Gastroesophageal sphincter (tissue), 4 donors: Measurements from ENCODE around the gene FAM171A2. TPM values are rescaled to one million over a fixed set of nuclear protein-coding genes. Genes with fewer than 3 reads are reported as not detected.
"Not testable (repeated sequence)": the region's sequence is repeated elsewhere in the genome, so short reads cannot be mapped to it uniquely, and the experiment has no call there.

Experiments
- ATAC-seq: fragments of 150-250 bp; one replicate; pipeline ENCODE4 v1.9.1; 2016; ENCODE audit warnings: mild to moderate bottlenecking, moderate library complexity
- H3K27ac ChIP-seq, 4 donors: fragments of 200-600 bp; sonication (generic) in 3 of 4; 1 replicate in 3 of 4; 2 replicates in 1 of 4; pipeline ENCODE4 v1.5.1; 2016 to 2019
- H3K27me3 ChIP-seq: fragments of 200-600 bp; sonication (generic); one replicate; pipeline ENCODE4 v1.5.1; 2019
- H3K36me3 ChIP-seq, 2 donors: fragments of 200-600 bp; sonication (generic); one replicate each; pipeline ENCODE4 v1.5.1; 2019; ENCODE audit warnings: control low read depth in 1 of 2
- H3K4me1 ChIP-seq, 3 donors: fragments of 200-600 bp; sonication (generic); 1 replicate in 2 of 3; 2 replicates in 1 of 3; pipeline ENCODE4 v1.5.1; 2016 to 2019; ENCODE audit warnings: control low read depth in 2 of 3
- H3K4me3 ChIP-seq, 2 donors: fragments of 200-600 bp; sonication (generic); one replicate each; pipeline ENCODE4 v1.5.1; 2019; ENCODE audit warnings: mild to moderate bottlenecking in 1 of 2, moderate library complexity in 1 of 2
- H3K9me3 ChIP-seq, 3 donors: fragments of 200-600 bp; sonication (generic); one replicate each; pipeline ENCODE4 v1.5.1; 2017 to 2019; ENCODE audit warnings: control low read depth in 2 of 3
- EP300 ChIP-seq: sonication (generic); formaldehyde crosslinking; IDR thresholded peaks from one replicate; pipeline ENCODE4 v1.6.1; 2017; ENCODE audit warnings: antibody characterized with exemption, mild to moderate bottlenecking
- POLR2A ChIP-seq, 2 donors: fragments of 450-650 bp; IDR thresholded peaks; one replicate each; pipeline ENCODE4 v1.6.1; 2017; ENCODE audit warnings: antibody characterized with exemption in 2 of 2, mild to moderate bottlenecking in 2 of 2, moderate library complexity in 1 of 2
- POLR2AphosphoS5 ChIP-seq: sonication (generic); formaldehyde crosslinking; IDR thresholded peaks from one replicate; pipeline ENCODE4 v1.6.1; 2017; ENCODE audit warnings: antibody characterized with exemption
- WGBS, 2 donors: methylation state at CpG; one replicate each; pipeline ENCODE4 v1.1.5; 2018; ENCODE audit warnings: low coverage in 1 of 2; 5-methylcytosine and 5-hydroxymethylcytosine counted together
- total RNA-seq, 4 donors: library from RNA; depleted of rRNA; stranded (reverse); fragments of >200 nt; gene quantifications; one replicate each; pipeline ENCODE4 v1.1.0, GENCODE V29; 2016
- TF ChIP-seq, protein P1 (sequence below), 4 experiments: fragments of 200-600 bp in 2 of 4; fragments of 450-650 bp in 2 of 4; sonication (generic) in 1 of 4; IDR thresholded peaks; one replicate each; pipeline ENCODE4 v1.5.1; 2017 to 2019; ENCODE audit warnings: antibody characterized with exemption in 4 of 4, mild to moderate bottlenecking in 2 of 4, moderate library complexity in 2 of 4

FAM171A2 gene
- total RNA-seq, 4 donors from 2014 or later = 0.50 to 3.0 (median 2.3) TPM; not detected in 1

- no peak overlapping the region for H3K27ac ChIP-seq
- H3K9me3 ChIP-seq = no peaks in the 10 kb centered on the region
- no peak for ATAC-seq
- 33% methylated on average over 1 of the region's 5 CpGs; no CpG with 5 or more reads in 1 of the 2 donors for WGBS, 2 donors
- H3K4me3 ChIP-seq = no peak overlapping the region
- peaks cover 14% of the 10 kb centered on the region for H3K27me3 ChIP-seq
- H3K36me3 ChIP-seq = no peaks in the 10 kb centered on the region
- TF ChIP-seq EP300 (no peak), POLR2A (IDR thresholded peaks at IDR 0.05) (no peak), POLR2AphosphoS5 (no peak)
- TF ChIP-seq, protein P1, sequence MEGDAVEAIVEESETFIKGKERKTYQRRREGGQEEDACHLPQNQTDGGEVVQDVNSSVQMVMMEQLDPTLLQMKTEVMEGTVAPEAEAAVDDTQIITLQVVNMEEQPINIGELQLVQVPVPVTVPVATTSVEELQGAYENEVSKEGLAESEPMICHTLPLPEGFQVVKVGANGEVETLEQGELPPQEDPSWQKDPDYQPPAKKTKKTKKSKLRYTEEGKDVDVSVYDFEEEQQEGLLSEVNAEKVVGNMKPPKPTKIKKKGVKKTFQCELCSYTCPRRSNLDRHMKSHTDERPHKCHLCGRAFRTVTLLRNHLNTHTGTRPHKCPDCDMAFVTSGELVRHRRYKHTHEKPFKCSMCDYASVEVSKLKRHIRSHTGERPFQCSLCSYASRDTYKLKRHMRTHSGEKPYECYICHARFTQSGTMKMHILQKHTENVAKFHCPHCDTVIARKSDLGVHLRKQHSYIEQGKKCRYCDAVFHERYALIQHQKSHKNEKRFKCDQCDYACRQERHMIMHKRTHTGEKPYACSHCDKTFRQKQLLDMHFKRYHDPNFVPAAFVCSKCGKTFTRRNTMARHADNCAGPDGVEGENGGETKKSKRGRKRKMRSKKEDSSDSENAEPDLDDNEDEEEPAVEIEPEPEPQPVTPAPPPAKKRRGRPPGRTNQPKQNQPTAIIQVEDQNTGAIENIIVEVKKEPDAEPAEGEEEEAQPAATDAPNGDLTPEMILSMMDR (IDR thresholded peaks at IDR 0.05) = no peak
- peaks cover 0 to 8% (median 2%) of the 10 kb centered on the region in 3 donors for H3K4me1 ChIP-seq
Measured at GRCh38 chr17:44335968-44336367, 27.7 kb downstream of the FAM171A2 start.

- Histone ChIP-seq H3K27ac (no peak overlapping the region), H3K4me1 (peaks cover 0 to 10% (median 3%) of the 10 kb centered on the region in 3 donors), H3K27me3 (peaks cover 14% of the 10 kb centered on the region), H3K36me3 (no peaks in the 10 kb centered on the region), H3K9me3 (no peaks in the 10 kb centered on the region), H3K4me3 (no peak overlapping the region)
- ATAC-seq = no peak
- no peak for TF ChIP-seq EP300
- WGBS, 2 donors = 62 to 82% methylated on average over 1 to 3 of the region's 3 CpGs
Measured at GRCh38 chr17:44335564-44335963, 28.1 kb downstream of the FAM171A2 start.

GRCh38 chr17:44334727-44335126 is 28.9 kb downstream of the FAM171A2 start:
- Histone ChIP-seq H3K27ac (no peak overlapping the region), H3K27me3 (peaks cover 14% of the 10 kb centered on the region), H3K4me3 (no peak overlapping the region), H3K36me3 (no peaks in the 10 kb centered on the region), H3K4me1 (peaks cover 0 to 10% (median 3%) of the 10 kb centered on the region in 3 donors), H3K9me3 (no peaks in the 10 kb centered on the region)
- TF ChIP-seq POLR2A (IDR thresholded peaks at IDR 0.05) = no peak
- ATAC-seq = no peak
- 14 to 36% methylated on average over 1 to 3 of the region's 3 CpGs for WGBS, 2 donors

- no peaks in the 10 kb centered on the region for H3K36me3 ChIP-seq
- no peak overlapping the region for H3K27ac ChIP-seq
- H3K4me3 ChIP-seq = no peak overlapping the region
- WGBS, 2 donors = 67 to 70% methylated on average over 1 to 2 of the region's 2 CpGs
- H3K27me3 ChIP-seq = peaks cover 14% of the 10 kb centered on the region
- no peak for ATAC-seq
- H3K4me1 ChIP-seq = peaks cover 0 to 10% (median 3%) of the 10 kb centered on the region in 3 donors
- H3K9me3 ChIP-seq = no peaks in the 10 kb centered on the region
- TF ChIP-seq, protein P1 (IDR thresholded peaks at IDR 0.05) = no peak
- TF ChIP-seq EP300 (no peak), POLR2AphosphoS5 (no peak)
Measured at GRCh38 chr17:44334315-44334714, 29.3 kb downstream of the FAM171A2 start.

- TF ChIP-seq POLR2A (IDR thresholded peaks at IDR 0.05) = no peak
- ATAC-seq = no peak
- H3K27me3 ChIP-seq = peaks cover 14% of the 10 kb centered on the region
- peaks cover 0 to 10% (median 3%) of the 10 kb centered on the region in 3 donors for H3K4me1 ChIP-seq
- H3K4me3 ChIP-seq = no peak overlapping the region
- no peaks in the 10 kb centered on the region for H3K9me3 ChIP-seq
- H3K27ac ChIP-seq = no peak overlapping the region
- no peaks in the 10 kb centered on the region for H3K36me3 ChIP-seq
- 58 to 67% methylated on average over 3 to 5 of the region's 5 CpGs for WGBS, 2 donors
Measured at GRCh38 chr17:44333371-44333770, 30.3 kb downstream of the FAM171A2 start.

DNA sequence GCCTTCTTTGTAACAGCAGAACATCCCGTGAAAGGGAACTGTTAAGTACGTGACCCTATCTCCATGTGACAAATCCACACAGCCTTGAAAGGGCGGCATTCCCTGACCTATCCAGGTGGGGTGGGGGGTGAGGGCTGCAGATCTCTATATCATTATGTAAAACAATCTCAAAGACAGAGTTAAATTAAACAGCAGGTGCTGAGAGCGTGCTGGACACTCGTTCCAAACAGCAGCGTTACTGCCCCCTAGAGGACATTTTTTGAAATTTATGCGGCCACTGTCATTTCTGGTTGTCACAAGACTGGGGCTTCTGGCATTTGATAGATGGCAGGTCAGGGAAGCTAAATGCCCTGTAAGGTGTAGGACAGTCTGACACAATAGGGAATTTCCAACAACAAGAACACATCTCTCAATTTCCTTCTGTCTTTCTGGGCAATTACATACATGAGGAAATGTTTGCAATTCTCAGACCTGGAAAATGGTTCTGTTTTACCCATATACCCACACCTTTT is 32.3 kb downstream of the FAM171A2 start:
- Histone ChIP-seq H3K4me1 (peaks cover 0 to 19% (median 3%) of the 10 kb centered on the region in 3 donors), H3K9me3 (no peaks in the 10 kb centered on the region), H3K27me3 (peaks cover 1% of the 10 kb centered on the region), H3K27ac (no peak overlapping the region), H3K4me3 (no peak overlapping the region), H3K36me3 (no peaks in the 10 kb centered on the region)
- TF ChIP-seq, protein P1 (IDR thresholded peaks at IDR 0.05) = peak in 3 of 4 experiments; percentile 70 to 88 (median 75)
- no peak for TF ChIP-seq POLR2AphosphoS5
- no peak for ATAC-seq
- 0% methylated on average over 5 to 6 of the region's 7 CpGs for WGBS, 2 donors

DNA sequence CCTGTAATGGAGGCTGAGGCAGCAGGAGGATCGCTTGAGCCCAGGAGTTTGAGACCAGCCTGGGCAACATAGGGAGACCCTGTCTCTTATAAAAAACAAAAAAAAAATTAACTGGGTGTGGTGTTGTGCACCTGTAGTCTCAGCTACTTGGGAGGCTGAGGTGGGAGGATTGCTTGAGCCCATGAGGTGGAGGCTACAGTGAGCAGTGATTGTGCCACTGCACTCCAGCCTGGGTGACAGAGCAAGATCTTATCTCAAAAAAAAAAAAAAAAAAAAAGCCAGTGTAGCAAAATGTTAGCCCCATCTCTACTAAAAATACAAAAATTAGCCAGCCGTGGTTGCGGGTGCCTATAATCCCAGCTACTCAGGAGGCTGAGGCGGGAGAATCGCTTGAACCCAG is 33.4 kb downstream of the FAM171A2 start:
- WGBS, 2 donors = 100% methylated on average over 1 of the region's 5 CpGs; no CpG with 5 or more reads in 1 of the 2 donors
- H3K27me3 ChIP-seq, ATAC-seq, H3K27ac ChIP-seq, H3K4me3 ChIP-seq, H3K36me3 ChIP-seq, H3K9me3 ChIP-seq: not testable (repeated sequence)
- peaks cover 0 to 30% (median 3%) of the 10 kb centered on the region in 3 donors for H3K4me1 ChIP-seq

DNA sequence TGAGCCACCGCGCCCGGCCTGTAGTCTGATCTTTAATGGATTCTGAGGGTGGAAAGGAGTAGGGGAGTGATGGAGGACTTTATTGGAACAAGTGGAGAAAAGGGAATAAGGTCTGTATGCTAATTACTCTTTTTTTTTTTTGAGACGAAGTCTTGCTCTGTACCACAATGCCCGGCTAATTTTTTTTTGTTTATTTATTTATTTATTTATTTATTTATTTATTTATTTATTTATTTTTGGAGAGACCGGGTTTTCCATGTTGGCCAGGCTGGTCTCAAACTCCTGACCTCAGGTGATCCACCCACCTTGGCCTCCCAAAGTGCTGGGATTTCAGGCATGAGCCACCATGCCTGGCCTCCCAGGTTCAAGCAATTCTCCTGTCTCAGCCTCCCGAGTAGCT is 34.1 kb downstream of the FAM171A2 start:
- peaks cover 0 to 34% (median 3%) of the 10 kb centered on the region in 3 donors for H3K4me1 ChIP-seq
- 61 to 65% methylated on average over 2 of the region's 7 CpGs for WGBS, 2 donors
- H3K27me3 ChIP-seq, H3K36me3 ChIP-seq, ATAC-seq, H3K9me3 ChIP-seq, H3K27ac ChIP-seq, H3K4me3 ChIP-seq: not testable (repeated sequence)
